Endometrial microvascular endothelial cells (primary cell): ENCODE results near the gene DPP8. TPM values are rescaled to one million over a fixed set of nuclear protein-coding genes. Genes with fewer than 3 reads are reported as not detected.
"Not testable (repeated sequence)": the region's sequence is repeated elsewhere in the genome, so short reads cannot be mapped to it uniquely, and the experiment has no call there.

Source experiments
- in situ Hi-C: cut with HindIII; loops from 2 replicates; pipeline ENCODE4 v1.10.0; 2017; ENCODE audit warnings: low sequenced_read_pairs, low pct_unique_long_range_greater_than_20kb; ENCODE audit errors: inconsistent ontology term
- total RNA-seq: library from RNA; depleted of rRNA; stranded (reverse); fragments of >200 nt; gene quantifications from one replicate; pipeline ENCODE4 v1.2.3, GENCODE V29; 2015; ENCODE audit errors: inconsistent ontology term

The DPP8 gene
- total RNA-seq, 1 donor from 2014 or later = 25.6 TPM

DNA sequence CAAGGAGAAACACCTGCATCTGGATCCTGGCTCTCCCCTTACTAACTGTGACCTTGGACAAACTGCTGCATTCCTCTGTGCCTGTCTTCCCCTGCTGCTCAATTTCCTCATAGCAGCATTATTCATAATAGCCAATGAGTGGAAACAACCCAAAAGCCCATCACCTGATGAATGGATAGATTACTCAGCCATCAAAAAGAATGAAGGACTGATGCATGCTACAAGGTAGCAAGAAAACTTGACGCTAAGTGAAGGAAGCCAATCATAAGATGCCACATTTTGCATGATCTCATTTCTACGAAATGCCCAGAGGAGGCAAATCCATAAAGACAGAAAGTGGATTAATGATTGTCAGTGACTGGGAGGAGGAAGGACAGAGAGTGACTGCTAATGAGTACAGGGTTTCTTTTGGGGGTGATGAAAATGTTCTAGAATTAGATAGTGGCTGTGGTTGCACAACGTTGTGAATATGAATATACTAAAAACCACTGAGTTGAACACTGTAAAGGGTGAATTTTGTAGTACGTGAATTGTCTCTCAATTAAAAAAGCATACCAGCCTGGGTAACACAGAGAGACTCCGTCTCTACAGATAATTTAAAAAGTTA, 105.9 kb downstream of the DPP8 start:
- in situ Hi-C loops = no loop called here

DNA sequence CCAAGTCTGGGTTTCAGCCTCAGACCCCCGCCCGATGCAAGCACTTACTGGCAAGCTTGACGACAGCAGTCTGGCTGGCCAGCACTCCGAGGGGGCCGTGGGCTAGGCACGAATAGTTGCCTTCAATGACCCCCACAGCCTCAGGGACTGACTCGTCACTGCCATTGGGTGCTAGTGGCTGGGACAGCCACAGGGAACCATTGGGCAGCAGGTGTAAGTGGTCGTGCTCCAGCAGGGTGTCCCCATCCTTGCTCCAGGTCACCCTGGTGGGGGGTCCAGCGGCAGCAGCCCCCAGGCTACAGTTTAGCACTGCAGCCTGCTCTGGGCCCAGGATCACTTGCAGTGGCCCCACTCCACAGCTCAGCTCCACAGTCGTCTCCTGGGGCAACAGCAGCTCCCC, 106.5 kb downstream of the DPP8 start:
- in situ Hi-C loops = no loop called here

DNA sequence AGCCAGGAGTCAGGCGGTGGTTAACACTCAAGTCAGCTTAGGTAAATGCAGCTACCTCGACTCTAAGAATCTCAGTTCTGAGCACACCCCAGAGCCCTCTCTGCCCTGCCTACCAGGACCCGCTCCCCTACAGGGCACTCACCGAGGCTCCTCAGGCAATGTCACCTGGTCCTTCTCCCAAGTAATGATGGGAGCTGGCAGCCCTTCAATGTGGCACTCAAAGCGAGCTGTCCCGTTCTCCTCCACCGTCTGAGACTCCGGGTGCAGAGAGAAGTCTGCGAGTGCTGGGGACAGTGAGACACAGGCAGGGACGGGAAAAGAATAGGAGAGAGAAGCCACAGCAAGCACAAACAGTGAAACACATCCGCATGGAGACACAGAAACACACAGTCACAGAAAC, 107.5 kb downstream of the DPP8 start:
- in situ Hi-C loops = no loop called here

DNA sequence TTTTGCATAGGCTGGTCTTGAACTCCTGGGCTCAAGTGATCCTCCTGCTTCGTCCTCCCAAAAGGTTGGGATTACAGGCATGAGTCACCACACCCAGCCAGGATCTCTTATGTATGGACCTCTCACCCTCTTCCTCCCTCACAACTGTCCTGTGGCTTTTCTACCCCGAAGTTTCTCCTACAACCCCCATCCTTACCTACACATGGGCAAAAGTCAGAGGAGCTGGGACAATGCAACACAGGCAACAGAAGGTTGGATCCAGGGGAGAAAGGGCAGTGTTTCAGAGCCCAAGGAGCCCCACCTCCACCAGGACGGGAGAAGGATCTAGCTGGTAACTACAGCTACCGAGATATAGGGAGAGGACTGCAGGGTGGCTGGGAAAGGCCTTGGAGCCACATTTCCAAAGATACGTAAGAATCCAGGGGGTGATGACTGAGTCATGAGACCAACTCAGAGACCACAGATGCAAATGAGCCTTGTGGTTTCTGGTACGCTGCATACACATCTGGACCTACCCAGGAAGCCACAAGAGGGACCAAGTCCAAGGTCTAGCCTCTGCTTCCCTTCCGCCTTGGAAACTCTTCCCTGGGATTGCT, 108.4 kb downstream of the DPP8 start:
- in situ Hi-C loops = no loop called here

DNA sequence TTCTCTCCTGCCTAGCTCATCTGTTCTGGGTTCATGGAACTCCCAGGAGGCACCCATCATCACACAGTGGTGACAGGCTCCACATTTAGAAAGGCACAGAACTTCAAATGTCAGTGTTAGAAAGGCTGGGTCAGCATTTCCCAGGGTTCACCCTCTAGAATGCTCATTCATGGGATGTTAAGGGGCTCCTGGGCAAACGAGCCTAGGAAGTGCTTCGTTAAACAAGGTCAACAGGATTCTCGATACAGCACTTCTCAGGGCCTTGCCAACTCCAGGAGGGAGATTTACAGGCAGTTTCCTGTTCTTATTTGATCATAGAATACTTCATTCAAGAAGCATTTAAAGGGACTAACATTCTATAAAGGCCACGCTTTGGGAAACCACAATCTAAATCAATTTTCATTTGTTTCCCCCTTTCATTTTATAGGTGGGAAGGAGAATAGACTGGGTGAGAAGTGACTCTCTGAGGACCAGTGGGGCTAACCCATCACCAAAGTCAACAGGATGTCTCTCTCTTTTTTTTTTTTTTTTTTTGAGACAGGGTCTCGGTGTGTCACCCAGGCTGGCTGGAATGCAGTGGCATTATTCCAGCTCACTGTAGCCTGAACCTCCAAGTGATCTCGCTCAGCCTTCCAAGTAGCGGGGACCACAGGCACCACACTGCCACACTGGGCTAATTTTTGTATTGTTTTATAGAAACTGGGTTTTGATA, 109.0 kb downstream of the DPP8 start:
- in situ Hi-C loops = no loop called here

DNA sequence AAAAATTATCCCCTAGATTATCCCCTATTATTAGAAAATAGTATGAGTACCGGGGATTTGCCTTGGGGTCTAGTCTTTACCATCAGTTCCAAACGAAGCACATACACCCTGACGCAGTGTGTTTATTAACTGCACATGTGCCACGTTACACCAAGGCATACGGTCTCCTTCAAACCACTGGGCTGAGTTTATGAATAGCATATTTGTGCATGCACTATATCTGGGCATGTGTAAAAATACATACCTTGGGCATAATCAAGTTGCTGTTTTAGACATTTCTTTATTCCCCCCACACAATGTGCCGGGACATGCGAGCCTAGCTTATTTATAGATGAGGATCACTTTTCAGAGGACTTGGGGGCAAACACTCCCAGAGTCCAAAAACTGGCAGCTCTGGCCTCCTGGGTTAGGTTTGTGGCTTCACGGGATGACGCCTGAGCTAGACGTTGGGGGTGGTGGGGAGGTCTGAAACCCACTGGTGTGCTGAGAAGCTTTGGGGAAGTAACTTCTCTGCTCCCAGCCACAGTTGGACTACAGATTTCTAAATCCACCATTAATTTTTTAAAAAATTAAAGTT, 111.0 kb downstream of the DPP8 start:
- in situ Hi-C loops = no loop called here

DNA sequence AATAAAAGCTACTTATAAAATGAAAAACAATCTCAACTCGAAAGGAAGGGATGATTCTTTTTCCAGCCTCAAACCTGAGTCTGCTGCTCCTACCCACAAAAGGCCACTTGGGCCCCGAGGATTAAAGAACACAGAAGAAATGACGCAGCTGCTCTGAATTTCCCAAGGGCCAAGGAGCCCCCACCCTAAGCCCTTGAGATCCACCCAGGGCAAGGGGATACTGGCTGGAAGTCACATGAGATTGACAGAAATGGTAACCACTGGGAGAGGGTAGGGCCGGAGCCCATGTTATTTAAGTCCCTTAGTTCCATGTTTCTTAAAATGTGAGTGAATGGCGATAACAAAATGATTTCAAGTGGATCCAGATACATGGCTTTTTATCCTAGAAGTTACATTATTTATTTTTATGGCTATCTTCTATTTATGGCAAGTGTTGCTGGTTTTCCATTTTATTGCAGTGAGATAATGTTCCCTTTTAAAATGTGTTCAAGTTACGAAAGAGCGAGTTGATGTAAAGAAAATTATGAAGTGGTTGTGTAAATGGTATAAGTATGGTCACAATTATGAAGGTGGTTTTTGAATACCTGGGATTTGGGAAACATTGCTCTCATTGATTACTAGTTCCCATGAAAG, 111.6 kb downstream of the DPP8 start:
- in situ Hi-C loops = no loop called here

DNA sequence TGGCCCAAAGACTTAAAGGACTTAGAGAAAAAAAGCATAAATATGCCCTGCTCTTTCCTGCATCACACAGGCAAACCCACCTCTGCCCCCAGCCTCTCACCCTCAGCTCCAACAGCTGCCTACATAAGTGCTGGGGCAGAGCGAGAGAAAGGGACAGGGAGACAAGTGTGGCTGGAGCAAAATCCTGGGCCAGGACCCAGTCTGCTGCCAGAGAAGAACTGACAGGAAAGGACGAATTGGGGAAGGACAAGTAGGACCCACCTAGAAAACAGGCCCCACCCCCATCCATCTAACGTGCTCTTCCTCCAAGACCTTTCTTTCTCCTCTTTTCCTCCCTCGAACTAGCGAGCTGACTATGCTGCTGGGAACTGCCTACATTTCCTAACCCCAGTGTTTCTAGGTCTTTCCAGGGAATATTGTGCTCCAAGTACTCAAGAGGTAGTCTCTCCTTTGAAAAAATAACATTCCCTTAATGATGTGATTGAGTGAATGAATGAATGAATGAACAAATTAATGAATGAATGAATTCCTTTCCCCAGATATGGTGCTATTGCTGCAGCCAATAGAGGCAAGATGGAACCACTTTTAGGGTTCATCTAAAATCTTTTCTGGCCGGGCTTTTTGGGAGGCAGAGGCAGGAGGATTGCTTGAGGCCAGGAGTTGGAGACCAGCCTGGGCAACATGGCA, 113.2 kb downstream of the DPP8 start:
- in situ Hi-C loops = no loop called here

DNA sequence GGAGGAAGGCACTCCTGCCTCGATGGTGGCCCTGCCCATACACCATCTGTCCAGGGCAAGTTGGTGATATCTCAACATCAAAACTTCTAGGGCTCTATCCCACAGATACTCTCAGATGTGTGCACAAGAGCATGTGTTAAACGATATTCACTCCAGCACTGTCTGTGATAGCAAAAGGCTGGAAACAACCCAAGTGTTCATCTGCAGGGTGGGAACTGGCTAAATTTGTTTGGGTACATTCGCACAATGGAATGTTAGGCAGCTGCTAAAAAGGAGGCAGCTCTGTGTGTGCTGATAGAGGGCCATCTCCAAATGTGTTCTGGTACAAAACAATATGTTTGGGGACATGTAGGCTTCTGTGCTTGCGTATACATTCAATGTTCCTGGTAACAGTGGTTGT, 114.5 kb downstream of the DPP8 start:
- in situ Hi-C loops = no loop called here

DNA sequence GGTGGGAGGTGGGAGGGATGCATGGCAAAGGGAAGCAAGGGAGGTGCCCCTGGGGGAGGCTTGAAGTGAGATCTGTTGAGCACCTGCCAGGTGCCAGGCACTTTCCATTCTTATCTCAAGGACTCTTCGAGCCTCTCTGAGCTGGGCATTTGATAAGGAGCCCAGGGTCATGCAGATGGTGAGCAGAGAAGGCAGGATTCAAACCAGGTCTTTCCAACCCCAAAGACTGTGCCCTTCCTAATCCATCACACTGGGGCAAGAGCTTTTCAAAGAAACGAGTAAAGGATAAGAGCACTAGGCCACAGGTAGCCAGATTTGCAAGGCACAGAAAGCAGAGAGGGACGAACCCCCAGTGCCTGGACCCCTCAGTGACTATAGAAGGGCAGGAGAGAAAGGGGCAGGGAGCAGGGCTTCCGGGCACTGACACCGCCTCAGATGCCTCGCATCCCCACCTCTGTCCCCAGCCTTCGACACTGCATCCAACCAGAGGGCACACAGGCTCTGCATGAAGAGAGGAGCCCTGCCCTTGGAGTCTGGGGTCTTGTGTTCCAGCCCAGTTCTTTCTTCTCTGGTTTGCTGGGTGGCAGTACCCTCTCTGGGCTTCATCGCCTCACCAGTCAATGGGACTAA, 115.8 kb downstream of the DPP8 start:
- in situ Hi-C loops = no loop called here

DNA sequence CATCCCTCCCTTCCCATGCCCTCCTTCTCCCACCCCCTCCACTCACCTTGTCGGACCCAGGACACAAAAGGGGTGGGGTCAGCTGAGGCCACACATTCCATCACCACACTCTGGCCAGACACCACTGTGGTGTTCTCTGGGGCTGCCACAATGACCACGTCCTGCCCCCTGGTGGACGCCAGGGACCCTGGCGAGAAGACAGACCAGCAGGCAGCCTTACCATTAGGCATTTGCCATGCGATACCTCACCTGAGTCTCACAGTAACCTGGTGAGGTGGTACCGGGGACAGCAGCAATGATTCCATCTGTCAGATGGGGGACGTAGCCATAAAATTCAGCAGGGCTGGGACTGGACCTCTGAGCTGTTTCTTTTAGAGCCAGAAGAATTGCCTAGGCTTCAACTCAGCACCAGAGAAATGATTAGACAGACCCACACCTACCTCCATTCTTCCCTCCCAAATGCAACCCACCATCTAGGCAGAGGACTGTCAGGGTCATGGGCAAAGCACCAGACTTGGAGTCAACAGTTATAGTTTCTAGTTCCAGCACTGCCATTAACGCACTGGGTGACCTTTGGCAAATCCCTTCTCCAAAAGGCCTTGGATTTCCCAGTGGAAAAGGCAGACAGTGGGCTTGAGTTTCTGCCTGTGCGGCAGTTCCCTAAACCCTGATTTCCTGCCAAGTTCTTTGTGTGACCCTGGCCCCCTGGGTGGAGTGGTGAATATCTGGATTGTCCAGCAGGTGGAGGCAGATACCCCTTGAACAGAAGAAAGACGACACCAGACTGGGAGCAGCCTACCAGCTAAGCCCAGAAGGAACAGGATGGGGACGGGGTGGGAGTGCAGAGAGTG, 116.5 kb downstream of the DPP8 start:
- in situ Hi-C loops = no loop called here

DNA sequence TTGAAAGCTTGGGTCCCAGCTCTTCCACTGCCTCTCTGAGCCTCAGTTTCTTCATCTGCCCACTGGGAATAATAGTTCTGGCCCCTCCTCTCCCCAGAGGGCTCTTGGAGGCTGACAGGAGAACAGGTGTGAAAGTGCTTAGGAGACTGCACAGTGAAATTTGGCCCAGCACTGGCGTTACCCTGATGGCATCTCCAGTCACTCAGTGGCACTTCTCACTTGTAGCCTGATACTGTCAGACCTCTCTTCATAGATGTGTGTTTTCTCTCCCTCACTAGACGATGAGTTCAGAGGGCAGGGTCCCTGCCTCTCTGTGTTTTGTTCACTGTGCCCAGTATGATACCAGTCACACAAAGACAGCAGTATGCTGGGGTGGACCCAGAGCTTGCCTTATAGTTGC, 117.5 kb downstream of the DPP8 start:
- in situ Hi-C loops = no loop called here

DNA sequence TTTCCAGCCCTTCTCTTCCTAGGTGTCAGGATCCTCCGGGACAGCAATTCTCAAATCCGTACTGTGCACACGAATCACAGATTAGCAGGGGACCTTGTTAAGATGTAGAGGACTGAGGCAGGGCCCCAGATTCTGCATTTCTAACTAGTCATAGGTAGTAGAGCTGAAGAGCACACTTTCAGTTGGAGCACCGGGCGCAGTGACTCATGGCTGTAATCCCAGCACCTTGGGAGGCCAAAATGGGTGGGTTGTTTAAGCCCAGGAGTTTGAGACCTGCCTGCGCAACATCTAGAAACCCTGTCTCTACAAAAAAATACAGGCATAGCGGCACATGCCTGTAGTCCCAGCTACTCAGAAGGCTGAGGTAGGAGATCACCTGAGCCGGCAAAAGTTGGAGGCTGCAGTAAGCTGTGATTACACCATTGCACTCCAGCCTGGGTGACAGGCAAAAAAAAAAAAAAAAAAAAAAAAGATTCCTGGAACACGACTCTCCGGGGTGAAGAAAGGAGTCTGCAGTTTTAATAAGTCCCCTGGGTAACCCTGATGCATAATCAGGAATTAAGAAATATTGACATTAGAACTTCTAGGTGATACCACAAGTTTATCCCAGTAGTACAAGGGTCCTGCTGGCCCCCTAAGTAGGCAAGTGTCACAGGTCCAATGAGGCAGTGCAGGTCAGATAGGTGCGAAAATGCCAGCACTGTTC, 118.3 kb downstream of the DPP8 start:
- in situ Hi-C loops = no loop called here

DNA sequence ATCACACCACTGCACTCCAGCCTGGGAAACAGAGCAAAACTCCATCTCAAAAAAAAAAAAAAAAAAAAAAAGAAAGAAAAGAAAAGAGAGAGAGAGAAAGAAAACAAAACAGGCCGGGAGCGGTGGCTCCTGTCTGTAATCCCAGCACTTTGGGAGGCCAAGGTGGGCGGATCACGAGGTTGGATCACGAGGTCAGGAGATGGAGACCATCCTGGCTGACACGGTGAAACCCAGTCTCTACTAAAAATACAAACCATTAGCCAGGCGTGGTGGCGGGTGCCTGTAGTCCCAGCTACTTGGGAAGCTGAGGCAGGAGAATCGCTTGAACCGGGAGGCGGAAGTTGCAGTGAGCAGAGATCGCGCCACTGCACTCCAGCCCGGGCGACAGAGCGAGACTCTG, 119.0 kb downstream of the DPP8 start:
- in situ Hi-C loops = not testable (repeated sequence)

DNA sequence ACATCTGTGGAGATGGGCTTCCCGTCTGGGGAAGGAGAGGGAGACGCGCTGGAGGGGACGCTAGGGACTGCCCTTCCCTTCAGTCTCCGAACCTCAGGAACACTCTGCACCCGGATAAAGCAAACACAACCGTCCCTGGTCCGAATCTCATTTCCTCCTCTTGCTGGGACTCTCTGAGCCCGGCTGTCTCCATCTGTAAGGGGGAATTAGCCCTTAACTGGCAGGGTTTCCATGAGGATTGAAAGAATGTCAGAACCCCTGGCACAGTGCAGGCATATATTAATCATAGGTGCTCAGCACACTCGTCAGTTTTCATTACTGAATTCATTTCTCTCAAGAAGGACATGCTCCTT, 120.5 kb downstream of the DPP8 start:
- in situ Hi-C loops = no loop called here

DNA sequence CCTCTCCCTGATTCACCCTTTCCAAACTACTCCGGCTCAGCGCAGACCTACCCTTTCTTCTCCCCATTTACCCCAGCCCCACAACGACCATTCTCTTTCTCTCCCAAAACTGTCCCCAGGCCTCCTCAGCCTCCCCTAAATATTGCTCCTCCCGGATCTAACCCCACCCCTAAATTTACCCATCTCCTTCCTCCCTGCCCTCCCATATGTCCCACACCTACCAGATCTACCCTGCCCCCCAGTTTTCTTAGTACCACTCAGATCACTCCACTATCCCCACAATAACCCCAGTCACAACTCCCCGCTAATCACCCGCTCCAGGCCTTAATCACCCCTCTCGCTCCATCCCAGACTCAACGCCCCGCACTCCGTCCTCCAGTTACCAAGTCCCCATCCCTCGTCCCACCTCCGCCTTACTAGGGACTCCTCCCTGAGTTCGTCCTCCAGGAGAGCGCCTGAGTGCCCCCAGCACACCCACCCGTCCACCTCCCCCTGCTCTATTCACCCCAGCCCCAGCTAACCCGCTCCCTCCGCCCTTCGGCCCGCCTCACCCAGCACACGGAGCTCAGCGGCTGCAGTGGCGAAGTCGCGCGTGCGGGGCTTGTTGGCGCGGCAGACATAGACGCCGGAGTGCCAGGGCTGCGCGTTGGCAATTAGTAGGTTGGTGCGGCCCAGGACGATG, 121.1 kb downstream of the DPP8 start:
- in situ Hi-C loops = no loop called here
